B cell (primary cell): Measurements from ENCODE around the gene TMBIM1. TPM values are rescaled to one million over a fixed set of nuclear protein-coding genes. Genes with fewer than 3 reads are reported as not detected.

Experiments used
- ATAC-seq: fragments of 200-7000 bp; cut with Tn5 transposase; one replicate; pipeline ENCODE4 v1.10.0; 2021; ENCODE audit warnings: low read depth, mild to moderate bottlenecking, moderate number of reproducible peaks, moderate library complexity
- CTCF ChIA-PET: fragments of 350-600 bp; sonication (Branson Sonifier 250); formaldehyde crosslinking; loops from one replicate; lab custom pipeline; 2021; ENCODE audit warnings: antibody characterized with exemption, inconsistent platforms; lab: Charles Lee
- POLR2A ChIA-PET: fragments of 350-600 bp; sonication (Branson Sonifier 250); formaldehyde crosslinking; loops from one replicate; lab custom pipeline; 2021; ENCODE audit warnings: antibody characterized with exemption; lab: Charles Lee
- DNase-seq: peaks from one replicate; pipeline ENCODE4 v3.0.0; 2013
- H2AFZ ChIP-seq: 2 replicates; pipeline ENCODE4 v1.6.1; 2012; ENCODE audit warnings: mild to moderate bottlenecking, low read depth, low read length; ENCODE audit not compliant: insufficient read depth, poor library complexity, severe bottlenecking
- H3K27ac ChIP-seq, 2 donors: 1 replicate in 1 of 2; 2 replicates in 1 of 2; pipeline ENCODE4 v1.5.1; 2012 to 2013; ENCODE audit warnings: low read length in 2 of 2, mild to moderate bottlenecking in 2 of 2, moderate library complexity in 1 of 2
- H3K27me3 ChIP-seq, 4 experiments: fragments of 200-600 bp in 1 of 4; sonication (generic) in 1 of 4; replicated peaks in 1 of 4; 1 replicate in 2 of 4; 2 replicates in 2 of 4; pipeline versions ENCODE4 v1.6.1 to v1.7.0; 2013 to 2016; ENCODE audit warnings: low read length in 3 of 4, mild to moderate bottlenecking in 2 of 4, mixed read lengths in 1 of 4, moderate library complexity in 1 of 4; ENCODE audit not compliant: insufficient read depth in 4 of 4, control insufficient read depth in 3 of 4; ENCODE audit errors: control extremely low read depth in 1 of 4
- H3K36me3 ChIP-seq, 2 experiments: replicated peaks in 1 of 2; 1 replicate in 1 of 2; 2 replicates in 1 of 2; pipeline versions ENCODE4 v1.6.1 to v1.7.1; 2013; ENCODE audit warnings: low read length in 1 of 2; ENCODE audit not compliant: insufficient read depth in 2 of 2, control insufficient read depth in 1 of 2; ENCODE audit errors: control extremely low read depth in 1 of 2, extremely low read depth in 1 of 2
- H3K4me1 ChIP-seq, 2 donors: fragments of 200-600 bp in 1 of 2; sonication (generic) in 1 of 2; 1 replicate in 1 of 2; 2 replicates in 1 of 2; pipeline versions ENCODE4 v1.5.1 to v1.6.1; 2013 to 2017; ENCODE audit warnings: low read length in 2 of 2; ENCODE audit not compliant: control insufficient read depth in 2 of 2, insufficient read depth in 2 of 2
- H3K4me2 ChIP-seq: replicated peaks from 2 replicates; pipeline ENCODE3; 2012; ENCODE audit warnings: mild to moderate bottlenecking, low read depth, low read length; ENCODE audit not compliant: poor library complexity, severe bottlenecking
- H3K4me3 ChIP-seq, 5 experiments: fragments of 200-600 bp in 1 of 5; sonication (generic) in 1 of 5; 1 replicate in 3 of 5; 2 replicates in 2 of 5; pipeline versions ENCODE4 v1.5.1 to v1.7.0; 2011 to 2016; ENCODE audit warnings: low read length in 4 of 5, mild to moderate bottlenecking in 4 of 5, low read depth in 2 of 5, control low read depth in 1 of 5, moderate library complexity in 1 of 5; ENCODE audit not compliant: insufficient read depth in 1 of 5; ENCODE audit errors: control extremely low read depth in 1 of 5, extremely low read depth in 1 of 5
- H3K79me2 ChIP-seq: fragments of 200-600 bp; sonication (generic); one replicate; pipeline ENCODE4 v1.6.0; 2016; ENCODE audit warnings: low read length; ENCODE audit not compliant: control insufficient read depth, insufficient read depth
- H3K9ac ChIP-seq: fragments of 200-600 bp; sonication (generic); 2 replicates; pipeline ENCODE4 v1.6.1; 2017; ENCODE audit warnings: mild to moderate bottlenecking, low read length, moderate library complexity
- H3K9me3 ChIP-seq, 3 donors: one replicate each; pipeline versions ENCODE4 v1.6.1 to v1.7.1; 2013; ENCODE audit warnings: low read length in 2 of 3; ENCODE audit not compliant: control insufficient read depth in 2 of 3, insufficient read depth in 1 of 3; ENCODE audit errors: control extremely low read depth in 1 of 3
- H4K20me1 ChIP-seq: 2 replicates; pipeline ENCODE4 v1.6.0; 2012; ENCODE audit warnings: mild to moderate bottlenecking, low read length; ENCODE audit not compliant: insufficient read depth, control insufficient read depth, poor library complexity, severe bottlenecking
- H3K27ac Mint-ChIP-seq: one replicate; pipeline ENCODE4 v1.8.0; 2021; ENCODE audit warnings: mixed read lengths
- H3K27me3 Mint-ChIP-seq: one replicate; pipeline ENCODE4 v1.8.0; 2021; ENCODE audit warnings: mixed read lengths
- H3K4me1 Mint-ChIP-seq: one replicate; pipeline ENCODE4 v1.8.0; 2021; ENCODE audit warnings: mixed read lengths
- H3K4me3 Mint-ChIP-seq: one replicate; pipeline ENCODE4 v1.8.0; 2021; ENCODE audit warnings: mixed read lengths
- H3K9me3 Mint-ChIP-seq: one replicate; pipeline ENCODE4 v1.8.0; 2022; ENCODE audit warnings: mixed read lengths; ENCODE audit not compliant: insufficient read depth
- EZH2 ChIP-seq: IDR thresholded peaks from 2 replicates; pipeline ENCODE4 v1.6.1; 2012; ENCODE audit warnings: borderline replicate concordance, low read depth, mild to moderate bottlenecking, moderate library complexity, low read length; ENCODE audit not compliant: insufficient read depth, poor library complexity, severe bottlenecking
- WGBS: methylation state at CpG from one replicate; pipeline ENCODE4 v1.1.5; 2013; ENCODE audit warnings: missing lambda C conversion rate; ENCODE audit not compliant: insufficient coverage; 5-methylcytosine and 5-hydroxymethylcytosine counted together
- intact Hi-C: fragments of 100-400 bp; cut with micrococcal nuclease; formaldehyde crosslinking; loops from one replicate; pipeline ENCODE4 v1.10.0; 2022
- polyA plus RNA-seq: library from polyadenylated mRNA; depleted of rRNA; stranded (reverse); fragments of >200 nt; gene quantifications from 2 replicates; pipeline ENCODE4 v1.2.3, GENCODE V29; 2012
- total RNA-seq, 2 donors: library from RNA; stranded (reverse); fragments of 120-200 nt in 1 of 2; gene quantifications; 1 replicate in 1 of 2; 2 replicates in 1 of 2; pipeline versions ENCODE4 v1.2.3 to v1.2.4, GENCODE V29; 2013 to 2022
- TF ChIP-seq, protein P1 (sequence below): fragments of 200-600 bp; IDR thresholded peaks from one replicate; pipeline ENCODE4 v1.8.0; 2022; ENCODE audit warnings: antibody characterized with exemption, mild to moderate bottlenecking

The TMBIM1 gene
- total and polyA plus RNA-seq, 2 donors (not counting 1 experiment from before 2014, with no cell fraction given) = 68.7 to 137 TPM

DNA sequence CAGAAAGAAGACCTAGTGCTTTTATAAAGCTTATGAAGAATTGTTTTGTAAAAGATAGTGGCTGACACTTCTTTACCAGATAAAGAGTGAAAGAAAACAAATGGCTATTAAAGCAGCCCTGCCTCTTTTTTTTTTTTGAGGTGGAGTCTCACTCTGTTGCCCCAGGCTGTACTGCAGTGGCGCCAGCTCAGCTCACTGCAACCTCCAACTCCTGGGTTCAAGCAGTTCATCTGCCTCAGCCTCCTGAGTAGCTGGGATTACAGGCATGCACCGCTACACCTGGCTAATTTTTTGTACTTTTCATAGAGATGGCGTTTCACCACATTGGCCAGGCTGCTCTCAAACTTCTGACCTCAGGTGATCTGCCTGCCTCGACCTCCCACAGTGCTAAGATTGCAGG, 62.5 kb downstream of the TMBIM1 start:
- Mint-ChIP-seq H3K27me3 (no peaks in the 10 kb centered on the region), H3K9me3 (no peaks in the 10 kb centered on the region), H3K27ac (peak overlapping the region; percentile 56), H3K4me3 (no peak overlapping the region), H3K4me1 (peaks cover 49% of the 10 kb centered on the region)
- no peak for ATAC-seq
- no peaks in the 10 kb centered on the region for H3K27me3 ChIP-seq
- 68% methylated on average over 3 of the region's 4 CpGs for WGBS
- peaks cover 4 to 86% of the 10 kb centered on the region in 2 experiments for H3K36me3 ChIP-seq
- POLR2A ChIA-PET = interaction anchor here (0.5 to 1.2 kb wide), 3 partner anchors 11 to 1761 kb away, joined by 7 to 9 read pairs (median 7); no protein-coding TSS in a partner anchor
- H3K4me3 ChIP-seq = no peak overlapping the region
- no peak for DNase-seq
- peak overlapping the region in 1 of 2 donors; percentile 60 for H3K27ac ChIP-seq
- H3K4me2 ChIP-seq = peak overlapping the region; percentile 29
- CTCF ChIA-PET = interaction anchor here (0.7 to 2.4 kb wide), 8 partner anchors 10 to 62 kb away, joined by 3 to 16 read pairs (median 6); partner anchors contain the start of genes AAMP, GPBAR1, PNKD and TMBIM1
- no peak overlapping the region for H3K9ac ChIP-seq
- H2AFZ ChIP-seq = no peak overlapping the region
- H3K4me1 ChIP-seq = peaks cover 39 to 47% of the 10 kb centered on the region in 2 donors
- no peak for TF ChIP-seq EZH2
- TF ChIP-seq, protein P1, sequence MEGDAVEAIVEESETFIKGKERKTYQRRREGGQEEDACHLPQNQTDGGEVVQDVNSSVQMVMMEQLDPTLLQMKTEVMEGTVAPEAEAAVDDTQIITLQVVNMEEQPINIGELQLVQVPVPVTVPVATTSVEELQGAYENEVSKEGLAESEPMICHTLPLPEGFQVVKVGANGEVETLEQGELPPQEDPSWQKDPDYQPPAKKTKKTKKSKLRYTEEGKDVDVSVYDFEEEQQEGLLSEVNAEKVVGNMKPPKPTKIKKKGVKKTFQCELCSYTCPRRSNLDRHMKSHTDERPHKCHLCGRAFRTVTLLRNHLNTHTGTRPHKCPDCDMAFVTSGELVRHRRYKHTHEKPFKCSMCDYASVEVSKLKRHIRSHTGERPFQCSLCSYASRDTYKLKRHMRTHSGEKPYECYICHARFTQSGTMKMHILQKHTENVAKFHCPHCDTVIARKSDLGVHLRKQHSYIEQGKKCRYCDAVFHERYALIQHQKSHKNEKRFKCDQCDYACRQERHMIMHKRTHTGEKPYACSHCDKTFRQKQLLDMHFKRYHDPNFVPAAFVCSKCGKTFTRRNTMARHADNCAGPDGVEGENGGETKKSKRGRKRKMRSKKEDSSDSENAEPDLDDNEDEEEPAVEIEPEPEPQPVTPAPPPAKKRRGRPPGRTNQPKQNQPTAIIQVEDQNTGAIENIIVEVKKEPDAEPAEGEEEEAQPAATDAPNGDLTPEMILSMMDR = no peak
- H4K20me1 ChIP-seq = peaks cover 93% of the 10 kb centered on the region
- H3K9me3 ChIP-seq = no peaks in the 10 kb centered on the region
- intact Hi-C loops = loop anchor here (1.0 to 2.0 kb wide), 2 partner anchors 10 to 43 kb away; no protein-coding TSS in a partner anchor
- H3K79me2 ChIP-seq = peaks cover 87% of the 10 kb centered on the region

DNA sequence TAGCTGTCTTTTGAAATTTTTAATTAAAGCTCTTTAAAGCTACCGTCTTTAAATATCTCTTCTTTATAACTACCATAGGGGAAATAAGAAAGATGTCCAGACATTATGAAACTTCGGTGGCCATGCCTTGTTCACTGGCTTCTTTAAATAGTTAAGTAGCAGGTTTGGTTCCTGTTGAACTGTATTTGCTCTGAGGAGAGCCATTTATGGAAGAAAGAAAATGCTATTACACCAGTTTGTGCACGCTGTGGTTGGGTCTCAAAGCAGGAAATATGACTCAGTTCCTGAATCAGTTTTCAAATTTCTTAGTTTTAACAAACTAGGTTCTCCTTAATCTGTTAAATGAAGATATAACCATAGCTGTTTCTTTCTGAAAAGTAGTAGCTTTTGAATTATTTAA, 63.1 kb downstream of the TMBIM1 start:
- H3K36me3 ChIP-seq = peaks cover 6 to 86% of the 10 kb centered on the region in 2 experiments
- 13% methylated on average over 1 of the region's 3 CpGs for WGBS
- peaks cover 44 to 53% of the 10 kb centered on the region in 2 donors for H3K4me1 ChIP-seq
- peak; percentile 86 for ATAC-seq
- Mint-ChIP-seq H3K27ac (peak overlapping the region; percentile 84), H3K27me3 (no peaks in the 10 kb centered on the region), H3K4me1 (peaks cover 55% of the 10 kb centered on the region), H3K9me3 (no peaks in the 10 kb centered on the region), H3K4me3 (peak overlapping the region; percentile 65)
- intact Hi-C loops = loop anchor here (1.0 to 2.0 kb wide), 2 partner anchors 9 to 42 kb away; no protein-coding TSS in a partner anchor
- no peaks in the 10 kb centered on the region for H3K9me3 ChIP-seq
- H3K4me3 ChIP-seq = no peak overlapping the region
- peak overlapping the region; percentile 36 to 60 for H3K27ac ChIP-seq
- DNase-seq = peak; percentile 54
- no peaks in the 10 kb centered on the region for H3K27me3 ChIP-seq
- no peak overlapping the region for H2AFZ ChIP-seq
- ChIA-PET CTCF (interaction anchor here (0.6 to 2.4 kb wide), 10 partner anchors 12 to 63 kb away, joined by 3 to 7 read pairs (median 4); partner anchors contain the start of genes AAMP, GPBAR1, PNKD and TMBIM1), POLR2A (interaction anchor here (0.5 to 1.2 kb wide), 2 partner anchors 10 to 1760 kb away, joined by 7 read pairs; no protein-coding TSS in a partner anchor)
- H3K9ac ChIP-seq = no peak overlapping the region
- H3K79me2 ChIP-seq = peaks cover 88% of the 10 kb centered on the region
- H4K20me1 ChIP-seq = peaks cover 94% of the 10 kb centered on the region
- no peak for TF ChIP-seq EZH2
- TF ChIP-seq, protein P1 = no peak
- peak overlapping the region; percentile 29 for H3K4me2 ChIP-seq
